AG04449 (cell line): ENCODE results near the gene NEU4.

Experiments
- CTCF ChIA-PET: fragments of 350-600 bp; formaldehyde crosslinking; extraction: SDS; loops from one replicate; lab custom pipeline; 2021; ENCODE audit warnings: antibody characterized with exemption; lab: Yijun Ruan, JAX
- POLR2A ChIA-PET: fragments of 400-600, 350-600 bp; formaldehyde crosslinking; extraction: SDS; loops from one replicate; lab custom pipeline; 2020; ENCODE audit warnings: antibody characterized with exemption, inconsistent platforms; lab: Yijun Ruan, JAX
- DNase-seq: peaks from one replicate; pipeline ENCODE4 v3.0.0-alpha.2; 2010; ENCODE audit warnings: low read depth, low spot score
- H3K4me3 ChIP-seq: 2 replicates; pipeline ENCODE4 v1.5.1; 2011; ENCODE audit warnings: low read depth, mild to moderate bottlenecking, control low read depth, low read length
- CTCF ChIP-seq: IDR thresholded peaks from one replicate; pipeline ENCODE4 v1.5.1; 2011; ENCODE audit warnings: mild to moderate bottlenecking, moderate library complexity, low read length, control low read depth, inconsistent platforms; ENCODE audit not compliant: insufficient read depth; ENCODE audit errors: missing control alignments

The NEU4 gene

GRCh38 chr2:241796209-241796608, 12.8 kb upstream of the NEU4 start:
- no peak overlapping the region for H3K4me3 ChIP-seq
- CTCF ChIA-PET: no interaction called here
- no peak for DNase-seq
- TF ChIP-seq CTCF: no peak
- POLR2A ChIA-PET: no interaction called here

GRCh38 chr2:241796610-241797138, 12.3 kb upstream of the NEU4 start:
- DNase-seq: no peak
- ChIA-PET CTCF (no interaction called here), POLR2A (no interaction called here)
- no peak for TF ChIP-seq CTCF
- no peak overlapping the region for H3K4me3 ChIP-seq

- no peak for DNase-seq
- TF ChIP-seq CTCF: no peak
- ChIA-PET CTCF (no interaction called here), POLR2A (no interaction called here)
- no peak overlapping the region for H3K4me3 ChIP-seq
Observed at GRCh38 chr2:241797441-241798080, 11.4 kb upstream of the NEU4 start.

- CTCF ChIA-PET: no interaction called here
- no peak overlapping the region for H3K4me3 ChIP-seq
- DNase-seq: no peak
- POLR2A ChIA-PET: no interaction called here
- TF ChIP-seq CTCF: no peak
Observed at GRCh38 chr2:241798081-241798630, 10.8 kb upstream of the NEU4 start.

- TF ChIP-seq CTCF: no peak
- POLR2A ChIA-PET: no interaction called here
- no peak for DNase-seq
- H3K4me3 ChIP-seq: no peak overlapping the region
- CTCF ChIA-PET: no interaction called here
Observed at GRCh38 chr2:241798631-241799521, 10.1 kb upstream of the NEU4 start.
